ENCODE data around the gene TALDO1.

Gene TALDO1

GRCh38 chr11:745428-745827 lies 1.8 kb upstream of the TALDO1 start:
- H3K9me2 ChIP-seq (replicated peaks; ENCODE audit: insufficient read depth, low read length), result no peaks in the 10 kb centered on the region
- no peaks in the 10 kb centered on the region for H3K9me3 ChIP-seq (replicated peaks; ENCODE audit: insufficient read depth, low read length)
- H3K4me1 ChIP-seq (ENCODE audit: low read length), result no peaks in the 10 kb centered on the region
- DNase-seq, result no peak
- H4K20me1 ChIP-seq (ENCODE audit: insufficient read depth, low read length), result no peaks in the 10 kb centered on the region
- H3K9ac ChIP-seq (ENCODE audit: low read length), result no peak overlapping the region
- no peak for TF ChIP-seq EZH2 (optimal IDR thresholded peaks at IDR 0.05; ENCODE audit: low read depth, low read length)
- TF ChIP-seq CTCF (IDR thresholded peaks at IDR 0.05; ENCODE audit: low read length), result no peak
- no peak for TF ChIP-seq EZH2phosphoT487 (IDR thresholded peaks at IDR 0.05; ENCODE audit: low read length)
- no peak overlapping the region for H3K27ac ChIP-seq (ENCODE audit: low read length)
- H3K4me2 ChIP-seq (ENCODE audit: low read depth, low read length), result no peak overlapping the region
- no peak overlapping the region for H3K4me3 ChIP-seq (ENCODE audit: low read length)
- no peak overlapping the region for H2AFZ ChIP-seq (ENCODE audit: low read length)
- peaks cover 32% of the 10 kb centered on the region for H3K79me2 ChIP-seq (ENCODE audit: low read length)
- H3K36me3 ChIP-seq (replicated peaks; ENCODE audit: insufficient read depth, low read length), result no peaks in the 10 kb centered on the region
- H3K27me3 ChIP-seq (replicated peaks; ENCODE audit: insufficient read depth, low read length), result no peaks in the 10 kb centered on the region
- peaks cover 13% of the 10 kb centered on the region for H3F3A ChIP-seq (ENCODE audit: insufficient read depth, low read length)

GRCh38 chr11:746289-747157 lies 741 bp upstream of the TALDO1 start:
- Histone ChIP-seq H3K9ac (ENCODE audit: low read length) (peak overlapping the region; percentile 82), H3F3A (ENCODE audit: insufficient read depth, low read length) (peaks cover 13% of the 10 kb centered on the region), H3K9me3 (replicated peaks; ENCODE audit: insufficient read depth, low read length) (no peaks in the 10 kb centered on the region), H3K4me1 (ENCODE audit: low read length) (no peaks in the 10 kb centered on the region), H3K36me3 (replicated peaks; ENCODE audit: insufficient read depth, low read length) (no peaks in the 10 kb centered on the region), H3K79me2 (ENCODE audit: low read length) (peaks cover 42% of the 10 kb centered on the region), H4K20me1 (ENCODE audit: insufficient read depth, low read length) (no peaks in the 10 kb centered on the region), H3K9me2 (replicated peaks; ENCODE audit: insufficient read depth, low read length) (no peaks in the 10 kb centered on the region), H3K4me3 (ENCODE audit: low read length) (peak overlapping the region; percentile 75), H3K27ac (ENCODE audit: low read length) (peak overlapping the region; percentile 81), H3K27me3 (replicated peaks; ENCODE audit: insufficient read depth, low read length) (no peaks in the 10 kb centered on the region), H3K4me2 (ENCODE audit: low read depth, low read length) (peak overlapping the region; percentile 100), H2AFZ (ENCODE audit: low read length) (peak overlapping the region; percentile 96)
- TF ChIP-seq EZH2 (optimal IDR thresholded peaks at IDR 0.05; ENCODE audit: low read depth, low read length) (no peak), EZH2phosphoT487 (IDR thresholded peaks at IDR 0.05; ENCODE audit: low read length) (no peak), CTCF (IDR thresholded peaks at IDR 0.05; ENCODE audit: low read length) (no peak)
- peak; percentile 70 for DNase-seq

- TF ChIP-seq EZH2phosphoT487 (IDR thresholded peaks at IDR 0.05; ENCODE audit: low read length), result no peak
- no peak for TF ChIP-seq CTCF (IDR thresholded peaks at IDR 0.05; ENCODE audit: low read length)
- no peak for TF ChIP-seq EZH2 (optimal IDR thresholded peaks at IDR 0.05; ENCODE audit: low read depth, low read length)
- peak overlapping the region; percentile 83 for H2AFZ ChIP-seq (ENCODE audit: low read length)
- peak overlapping the region; percentile 91 for H3K9ac ChIP-seq (ENCODE audit: low read length)
- no peaks in the 10 kb centered on the region for H3K4me1 ChIP-seq (ENCODE audit: low read length)
- H3K36me3 ChIP-seq (replicated peaks; ENCODE audit: insufficient read depth, low read length), result no peaks in the 10 kb centered on the region
- no peaks in the 10 kb centered on the region for H3K9me2 ChIP-seq (replicated peaks; ENCODE audit: insufficient read depth, low read length)
- no peaks in the 10 kb centered on the region for H3K9me3 ChIP-seq (replicated peaks; ENCODE audit: insufficient read depth, low read length)
- H3K27ac ChIP-seq (ENCODE audit: low read length), result peak overlapping the region; percentile 36; the same call in 1 of the 2 replicates
- H4K20me1 ChIP-seq (ENCODE audit: insufficient read depth, low read length), result no peaks in the 10 kb centered on the region
- no peaks in the 10 kb centered on the region for H3K27me3 ChIP-seq (replicated peaks; ENCODE audit: insufficient read depth, low read length)
- DNase-seq, result peak; percentile 38
- peak overlapping the region; percentile 75 for H3K4me3 ChIP-seq (ENCODE audit: low read length)
- peaks cover 56% of the 10 kb centered on the region for H3K79me2 ChIP-seq (ENCODE audit: low read length)
- H3K4me2 ChIP-seq (ENCODE audit: low read depth, low read length), result peak overlapping the region; percentile 72
- peaks cover 13% of the 10 kb centered on the region for H3F3A ChIP-seq (ENCODE audit: insufficient read depth, low read length)
Measured at GRCh38 chr11:748007-748359, 719 bp downstream of the TALDO1 start.

All from MM.1S (cell line).